Measurements from ENCODE around the gene SH3RF3.

Gene SH3RF3

DNA sequence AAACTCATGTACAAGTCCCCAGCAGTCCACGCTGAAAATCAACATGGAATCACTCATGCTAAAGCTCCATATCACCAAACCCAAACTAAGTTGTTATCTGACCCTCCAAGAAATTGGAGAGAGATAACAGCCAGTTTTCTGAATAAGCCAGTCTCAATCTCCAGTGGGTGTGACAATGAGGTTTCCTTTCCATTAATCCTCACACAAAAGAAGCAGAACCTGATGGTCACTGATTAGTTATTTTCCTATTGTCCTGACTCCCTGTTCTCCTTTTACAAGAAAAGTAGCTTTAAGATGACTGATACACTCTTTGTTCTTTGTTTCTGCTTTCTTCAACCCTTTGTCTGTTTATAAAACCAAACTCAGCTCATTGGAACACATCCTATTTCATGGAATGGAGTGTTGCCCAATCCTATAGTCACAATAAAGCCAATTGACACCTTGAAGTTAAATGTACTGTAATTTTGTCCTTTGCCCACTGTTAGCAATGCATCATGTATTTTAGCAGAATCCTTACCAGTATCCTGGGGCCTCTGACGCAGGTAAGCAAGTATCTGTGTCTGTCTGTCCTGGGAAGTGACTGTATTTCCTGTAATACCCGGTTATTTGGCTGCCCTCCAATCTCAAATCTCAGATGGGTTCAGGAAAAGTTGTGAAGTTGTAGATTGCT, 30.6 kb upstream of the SH3RF3 start:
- H3K9me3 ChIP-seq (ENCODE audit: control extremely low read depth in 1 of 5, control insufficient read depth in 4 of 5, insufficient read depth in 2 of 5, low read depth in 1 of 5, low read length in 4 of 5), result peaks cover 0 to 10% (median 2%) of the 10 kb centered on the region in 5 experiments
- no peaks in the 10 kb centered on the region for H3K36me3 ChIP-seq (ENCODE audit: control insufficient read depth in 4 of 4, insufficient read depth in 4 of 4, low read length in 3 of 4)
- 44% methylated on average over 3 of the region's 3 CpGs for WGBS (ENCODE audit: insufficient coverage)
- no peak overlapping the region for H3K27ac ChIP-seq (ENCODE audit: insufficient read depth in 1 of 2, low read depth in 1 of 2, low read length in 2 of 2, poor library complexity in 1 of 2, severe bottlenecking in 2 of 2)
- no peaks in the 10 kb centered on the region for H3K27me3 ChIP-seq (replicated peaks in 2 of 5; ENCODE audit: control insufficient read depth in 4 of 5, insufficient read depth in 5 of 5, low read length in 4 of 5)
- ChIA-PET CTCF (interaction anchor here (1.1 kb wide), 1 partner anchor 33 kb away, joined by 3 read pairs; no protein-coding TSS in a partner anchor), POLR2A (no interaction called here)
- no peak overlapping the region for H3K4me3 ChIP-seq (ENCODE audit: control insufficient read depth in 1 of 7, extremely low read depth in 1 of 7, insufficient read depth in 4 of 7, low read depth in 2 of 7, low read length in 6 of 7)
- H3K4me1 ChIP-seq (ENCODE audit: control extremely low read depth in 1 of 4, control insufficient read depth in 4 of 4, insufficient read depth in 4 of 4, low read length in 3 of 4), result peaks cover 0 to 6% (median 2%) of the 10 kb centered on the region in 4 experiments
- no peak for DNase-seq

DNA sequence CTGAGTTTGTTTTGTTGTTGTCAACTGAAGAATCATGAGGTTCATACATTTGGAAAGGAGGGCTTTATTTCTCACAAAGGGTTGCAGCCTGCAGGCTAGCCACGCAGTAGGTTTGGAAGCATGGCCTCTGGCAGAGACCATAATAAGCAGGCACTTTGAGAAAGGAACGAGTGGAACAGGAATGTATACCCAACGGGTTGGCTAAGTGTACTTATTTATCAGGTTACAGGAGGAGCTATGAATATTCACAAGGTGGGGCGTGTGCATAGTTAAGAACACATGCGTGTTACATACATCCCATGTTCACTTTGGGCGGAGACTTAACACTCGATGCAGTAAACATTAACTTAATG, 30.1 kb upstream of the SH3RF3 start:
- peaks cover 0 to 7% (median 2%) of the 10 kb centered on the region in 5 experiments for H3K9me3 ChIP-seq (ENCODE audit: control extremely low read depth in 1 of 5, control insufficient read depth in 4 of 5, insufficient read depth in 2 of 5, low read depth in 1 of 5, low read length in 4 of 5)
- no peaks in the 10 kb centered on the region for H3K27me3 ChIP-seq (replicated peaks in 2 of 5; ENCODE audit: control insufficient read depth in 4 of 5, insufficient read depth in 5 of 5, low read length in 4 of 5)
- no peak overlapping the region for H3K4me3 ChIP-seq (ENCODE audit: control insufficient read depth in 1 of 7, extremely low read depth in 1 of 7, insufficient read depth in 4 of 7, low read depth in 2 of 7, low read length in 6 of 7)
- H3K4me1 ChIP-seq (ENCODE audit: control extremely low read depth in 1 of 4, control insufficient read depth in 4 of 4, insufficient read depth in 4 of 4, low read length in 3 of 4), result peaks cover 0 to 6% (median 2%) of the 10 kb centered on the region in 4 experiments
- H3K36me3 ChIP-seq (ENCODE audit: control insufficient read depth in 4 of 4, insufficient read depth in 4 of 4, low read length in 3 of 4), result no peaks in the 10 kb centered on the region
- H3K27ac ChIP-seq (ENCODE audit: insufficient read depth in 1 of 2, low read depth in 1 of 2, low read length in 2 of 2, poor library complexity in 1 of 2, severe bottlenecking in 2 of 2), result no peak overlapping the region
- DNase-seq, result no peak
- ChIA-PET POLR2A (no interaction called here), CTCF (interaction anchor here (1.1 kb wide), 1 partner anchor 33 kb away, joined by 3 read pairs; no protein-coding TSS in a partner anchor)
- 91% methylated on average over 4 of the region's 7 CpGs for WGBS (ENCODE audit: insufficient coverage)

DNA sequence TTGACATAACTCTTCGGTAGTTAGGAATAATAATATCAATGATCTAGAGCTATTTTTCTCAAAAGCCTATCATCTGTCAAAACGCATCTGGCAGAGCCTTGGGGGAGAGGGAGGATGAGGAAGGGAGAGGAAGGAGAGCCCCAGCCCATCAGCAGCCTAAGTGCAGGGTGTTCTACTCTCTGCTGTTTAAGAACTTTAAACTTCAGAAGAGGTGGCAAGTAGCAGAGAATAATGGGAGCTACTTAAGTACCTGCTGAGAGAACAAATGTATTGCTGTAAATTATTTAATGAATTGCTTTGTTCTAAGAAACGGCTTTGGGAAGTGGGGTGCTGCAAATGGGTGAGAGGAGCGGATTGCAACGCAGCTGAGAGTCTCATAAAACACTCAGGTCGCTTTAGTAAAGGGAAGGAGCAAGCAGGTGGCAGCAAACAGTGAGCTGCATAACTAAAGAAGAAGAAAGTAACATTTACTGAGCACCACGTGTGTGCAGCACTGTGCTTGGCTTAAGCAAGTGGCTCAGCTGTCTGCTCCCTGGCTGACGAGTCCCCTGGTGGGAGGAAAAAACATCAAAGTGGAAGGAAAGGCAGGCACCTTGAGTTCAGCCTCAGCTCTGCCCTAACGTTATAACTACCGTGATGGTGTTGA, 26.3 kb upstream of the SH3RF3 start:
- no peak overlapping the region for H3K27ac ChIP-seq (ENCODE audit: insufficient read depth in 1 of 2, low read depth in 1 of 2, low read length in 2 of 2, poor library complexity in 1 of 2, severe bottlenecking in 2 of 2)
- POLR2A ChIA-PET, result no interaction called here
- DNase-seq, result peak in 2 of 3 donors; percentile 15 to 20
- no peaks in the 10 kb centered on the region for H3K27me3 ChIP-seq (replicated peaks in 2 of 5; ENCODE audit: control insufficient read depth in 4 of 5, insufficient read depth in 5 of 5, low read length in 4 of 5)
- CTCF ChIA-PET, result no interaction called here
- peaks cover 0 to 6% (median 2%) of the 10 kb centered on the region in 4 experiments for H3K4me1 ChIP-seq (ENCODE audit: control extremely low read depth in 1 of 4, control insufficient read depth in 4 of 4, insufficient read depth in 4 of 4, low read length in 3 of 4)
- no peak overlapping the region for H3K4me3 ChIP-seq (ENCODE audit: control insufficient read depth in 1 of 7, extremely low read depth in 1 of 7, insufficient read depth in 4 of 7, low read depth in 2 of 7, low read length in 6 of 7)
- H3K9me3 ChIP-seq (ENCODE audit: control extremely low read depth in 1 of 5, control insufficient read depth in 4 of 5, insufficient read depth in 2 of 5, low read depth in 1 of 5, low read length in 4 of 5), result no peaks in the 10 kb centered on the region
- WGBS (ENCODE audit: insufficient coverage), result 26% methylated on average over 9 of the region's 10 CpGs
- no peaks in the 10 kb centered on the region for H3K36me3 ChIP-seq (ENCODE audit: control insufficient read depth in 4 of 4, insufficient read depth in 4 of 4, low read length in 3 of 4)

DNA sequence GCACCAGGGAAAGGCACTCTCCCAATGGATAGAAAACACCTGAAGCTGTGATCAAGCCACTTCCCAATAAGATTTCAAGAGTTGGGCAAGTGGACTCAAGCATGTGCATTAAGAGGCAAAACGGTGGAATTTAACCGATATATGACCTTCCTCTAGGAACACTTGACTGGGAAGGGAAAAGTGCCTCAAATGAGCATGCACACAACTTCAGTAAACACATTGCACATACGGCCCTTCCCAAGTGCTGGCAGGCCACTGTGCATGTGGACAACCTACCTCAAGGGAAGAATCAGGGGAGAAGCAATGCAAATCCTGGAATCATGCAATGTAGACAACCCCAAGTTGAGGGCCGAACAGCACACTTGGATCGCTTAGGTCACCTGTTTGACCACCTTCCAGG, 23.9 kb upstream of the SH3RF3 start:
- H3K27me3 ChIP-seq (replicated peaks in 2 of 5; ENCODE audit: control insufficient read depth in 4 of 5, insufficient read depth in 5 of 5, low read length in 4 of 5), result no peaks in the 10 kb centered on the region
- no peaks in the 10 kb centered on the region for H3K36me3 ChIP-seq (ENCODE audit: control insufficient read depth in 4 of 4, insufficient read depth in 4 of 4, low read length in 3 of 4)
- 100% methylated on average over 3 of the region's 5 CpGs for WGBS (ENCODE audit: insufficient coverage)
- CTCF ChIA-PET, result interaction anchor here (0.8 kb wide), 1 partner anchor 331 kb away, joined by 3 read pairs; no protein-coding TSS in a partner anchor
- no peak overlapping the region for H3K4me3 ChIP-seq (ENCODE audit: control insufficient read depth in 1 of 7, extremely low read depth in 1 of 7, insufficient read depth in 4 of 7, low read depth in 2 of 7, low read length in 6 of 7)
- no peaks in the 10 kb centered on the region for H3K9me3 ChIP-seq (ENCODE audit: control extremely low read depth in 1 of 5, control insufficient read depth in 4 of 5, insufficient read depth in 2 of 5, low read depth in 1 of 5, low read length in 4 of 5)
- no peak for DNase-seq
- POLR2A ChIA-PET, result no interaction called here
- peaks cover 0 to 6% (median 2%) of the 10 kb centered on the region in 4 experiments for H3K4me1 ChIP-seq (ENCODE audit: control extremely low read depth in 1 of 4, control insufficient read depth in 4 of 4, insufficient read depth in 4 of 4, low read length in 3 of 4)
- H3K27ac ChIP-seq (ENCODE audit: insufficient read depth in 1 of 2, low read depth in 1 of 2, low read length in 2 of 2, poor library complexity in 1 of 2, severe bottlenecking in 2 of 2), result no peak overlapping the region

DNA sequence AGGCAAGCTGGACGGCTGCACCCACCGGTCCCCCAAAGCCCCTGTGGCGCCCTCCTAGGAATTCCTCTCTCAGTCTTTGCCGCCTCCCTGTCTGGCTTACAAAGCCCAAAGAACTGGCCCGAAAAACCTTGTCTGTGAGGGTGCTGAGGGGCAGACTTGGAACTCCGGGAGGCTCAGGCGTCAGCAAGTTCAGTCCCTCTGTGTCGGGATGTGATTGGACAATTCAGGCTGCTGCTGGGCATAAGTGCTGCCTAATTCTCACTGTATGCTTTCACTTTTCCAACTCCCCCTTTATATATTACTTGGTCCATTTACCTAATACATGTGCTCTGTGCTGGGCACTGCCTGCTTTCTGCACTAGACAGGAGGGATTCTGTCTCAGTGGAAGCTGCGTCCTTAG, 20.3 kb upstream of the SH3RF3 start:
- DNase-seq, result no peak
- 100% methylated on average over 6 of the region's 9 CpGs for WGBS (ENCODE audit: insufficient coverage)
- Histone ChIP-seq H3K36me3 (ENCODE audit: control insufficient read depth in 4 of 4, insufficient read depth in 4 of 4, low read length in 3 of 4) (no peaks in the 10 kb centered on the region), H3K27me3 (replicated peaks in 2 of 5; ENCODE audit: control insufficient read depth in 4 of 5, insufficient read depth in 5 of 5, low read length in 4 of 5) (no peaks in the 10 kb centered on the region), H3K27ac (ENCODE audit: insufficient read depth in 1 of 2, low read depth in 1 of 2, low read length in 2 of 2, poor library complexity in 1 of 2, severe bottlenecking in 2 of 2) (no peak overlapping the region), H3K4me1 (ENCODE audit: control extremely low read depth in 1 of 4, control insufficient read depth in 4 of 4, insufficient read depth in 4 of 4, low read length in 3 of 4) (no peaks in the 10 kb centered on the region), H3K4me3 (ENCODE audit: control insufficient read depth in 1 of 7, extremely low read depth in 1 of 7, insufficient read depth in 4 of 7, low read depth in 2 of 7, low read length in 6 of 7) (no peak overlapping the region), H3K9me3 (ENCODE audit: control extremely low read depth in 1 of 5, control insufficient read depth in 4 of 5, insufficient read depth in 2 of 5, low read depth in 1 of 5, low read length in 4 of 5) (no peaks in the 10 kb centered on the region)
- CTCF ChIA-PET, result no interaction called here
- POLR2A ChIA-PET, result no interaction called here

DNA sequence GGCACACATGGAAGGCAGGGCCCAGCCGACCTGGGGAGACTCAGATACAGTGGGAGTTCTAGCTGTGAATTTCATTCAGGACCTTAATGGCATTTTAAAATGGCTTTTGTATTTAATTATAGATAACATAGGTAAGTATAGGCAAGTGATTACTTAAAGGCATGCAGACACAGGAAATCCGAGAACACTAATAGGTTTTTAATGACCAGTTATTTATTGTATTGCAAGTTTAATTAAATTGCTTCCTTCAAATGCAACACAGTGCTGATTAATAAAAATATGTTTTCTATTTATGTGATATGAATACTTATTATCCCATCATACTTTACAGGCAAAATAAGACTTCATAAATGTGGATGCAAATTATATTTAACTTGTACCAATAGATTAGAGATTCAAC, 19.7 kb upstream of the SH3RF3 start:
- WGBS (ENCODE audit: insufficient coverage), result 100% methylated on average over 1 of the region's 2 CpGs
- no peaks in the 10 kb centered on the region for H3K27me3 ChIP-seq (replicated peaks in 2 of 5; ENCODE audit: control insufficient read depth in 4 of 5, insufficient read depth in 5 of 5, low read length in 4 of 5)
- no peak for DNase-seq
- no peak overlapping the region for H3K27ac ChIP-seq (ENCODE audit: insufficient read depth in 1 of 2, low read depth in 1 of 2, low read length in 2 of 2, poor library complexity in 1 of 2, severe bottlenecking in 2 of 2)
- POLR2A ChIA-PET, result no interaction called here
- H3K4me3 ChIP-seq (ENCODE audit: control insufficient read depth in 1 of 7, extremely low read depth in 1 of 7, insufficient read depth in 4 of 7, low read depth in 2 of 7, low read length in 6 of 7), result no peak overlapping the region
- H3K9me3 ChIP-seq (ENCODE audit: control extremely low read depth in 1 of 5, control insufficient read depth in 4 of 5, insufficient read depth in 2 of 5, low read depth in 1 of 5, low read length in 4 of 5), result no peaks in the 10 kb centered on the region
- no peaks in the 10 kb centered on the region for H3K4me1 ChIP-seq (ENCODE audit: control extremely low read depth in 1 of 4, control insufficient read depth in 4 of 4, insufficient read depth in 4 of 4, low read length in 3 of 4)
- no peaks in the 10 kb centered on the region for H3K36me3 ChIP-seq (ENCODE audit: control insufficient read depth in 4 of 4, insufficient read depth in 4 of 4, low read length in 3 of 4)
- CTCF ChIA-PET, result no interaction called here

DNA sequence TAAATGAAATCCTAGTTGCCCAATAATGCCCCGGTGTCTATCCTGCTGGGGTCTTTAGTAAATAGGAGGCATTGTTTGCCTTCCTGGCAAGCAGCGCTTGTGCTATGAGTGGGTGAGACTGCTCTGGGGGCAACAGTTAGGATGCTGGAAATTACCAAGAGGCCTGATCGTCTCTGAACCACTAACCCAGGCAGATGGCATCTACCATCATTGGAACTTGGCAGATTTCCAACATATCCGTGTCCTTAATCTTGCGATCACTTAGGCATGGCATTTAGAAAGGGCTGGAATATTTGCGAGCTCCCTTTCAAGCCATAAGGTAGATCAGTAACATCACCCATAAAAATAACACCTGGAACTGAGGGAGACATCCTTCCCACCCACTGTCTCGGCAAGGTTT, 18.8 kb upstream of the SH3RF3 start:
- Histone ChIP-seq H3K4me3 (ENCODE audit: control insufficient read depth in 1 of 7, extremely low read depth in 1 of 7, insufficient read depth in 4 of 7, low read depth in 2 of 7, low read length in 6 of 7) (no peak overlapping the region), H3K27ac (ENCODE audit: insufficient read depth in 1 of 2, low read depth in 1 of 2, low read length in 2 of 2, poor library complexity in 1 of 2, severe bottlenecking in 2 of 2) (no peak overlapping the region), H3K36me3 (ENCODE audit: control insufficient read depth in 4 of 4, insufficient read depth in 4 of 4, low read length in 3 of 4) (no peaks in the 10 kb centered on the region), H3K4me1 (ENCODE audit: control extremely low read depth in 1 of 4, control insufficient read depth in 4 of 4, insufficient read depth in 4 of 4, low read length in 3 of 4) (no peaks in the 10 kb centered on the region), H3K9me3 (ENCODE audit: control extremely low read depth in 1 of 5, control insufficient read depth in 4 of 5, insufficient read depth in 2 of 5, low read depth in 1 of 5, low read length in 4 of 5) (no peaks in the 10 kb centered on the region), H3K27me3 (replicated peaks in 2 of 5; ENCODE audit: control insufficient read depth in 4 of 5, insufficient read depth in 5 of 5, low read length in 4 of 5) (no peaks in the 10 kb centered on the region)
- ChIA-PET CTCF (no interaction called here), POLR2A (no interaction called here)
- no peak for DNase-seq
- WGBS (ENCODE audit: insufficient coverage), result 94% methylated on average over 6 of the region's 7 CpGs

Data from common myeloid progenitor, CD34-positive (primary cell).